ENCODE data around the gene ABCC4. TPM values are rescaled to one million over a fixed set of nuclear protein-coding genes. Genes with fewer than 3 reads are reported as not detected.

ABCC4 gene
- total and polyA plus RNA-seq, 9 of the 15 experiments (the other 6 are each of a cell fraction or from before 2014, with no cell fraction given), result 9.4 to 46.1 (median 25.4) TPM

- TF ChIP-seq MNT (conservative IDR thresholded peaks at IDR 0.05), result 0 out of 4 replicates have a peak, but pooled peaks of 1 of the 2 experiments have one; percentile 48
- no peak for TF ChIP-seq ZNF143 (CRISPR knock-in tag; IDR thresholded peaks at IDR 0.05)
- TF ChIP-seq PBX2 (CRISPR knock-in tag; IDR thresholded peaks at IDR 0.05; ENCODE audit: low read depth), result peak; percentile 76
- TF ChIP-seq PBX2 (tag; conservative IDR thresholded peaks at IDR 0.05; ENCODE audit: low read depth), result peak; percentile 93
- TF ChIP-seq RHOXF2B (CRISPR knock-in tag; conservative IDR thresholded peaks at IDR 0.05), result no peak
- TF ChIP-seq FOS (IDR thresholded peaks at IDR 0.05; ENCODE audit: extremely low read depth, insufficient read length), result no peak
- peak; percentile 53; the same call in 1 of the 2 replicates for TF ChIP-seq ZNF583 (CRISPR knock-in tag; IDR thresholded peaks at IDR 0.05)
- peak; percentile 91 for TF ChIP-seq ZEB2 (IDR thresholded peaks at IDR 0.05)
- no peak for TF ChIP-seq ZNF586 (CRISPR knock-in tag; conservative IDR thresholded peaks at IDR 0.05)
- TF ChIP-seq ZNF830 (CRISPR knock-in tag; IDR thresholded peaks at IDR 0.05), result no peak
- peak; percentile 69 to 80 for TF ChIP-seq KDM1A (IDR thresholded peaks at IDR 0.05)
- TF ChIP-seq TCF7 (IDR thresholded peaks at IDR 0.05; ENCODE audit: borderline replicate concordance), result no peak; the same call in 1 of the 2 replicates
- TF ChIP-seq U2AF2 (optimal IDR thresholded peaks at IDR 0.05; ENCODE audit: low read depth, low read length), result no peak
- no peak; the same call in 1 of the 2 replicates for TF ChIP-seq MTA1 (IDR thresholded peaks at IDR 0.05; ENCODE audit: borderline replicate concordance)
- TF ChIP-seq FOXA3 (CRISPR knock-in tag; conservative IDR thresholded peaks at IDR 0.05 in 1 of 2, IDR thresholded peaks at IDR 0.05 in 1 of 2), result no peak
- no peak for TF ChIP-seq GTF3C2 (IDR thresholded peaks at IDR 0.05; ENCODE audit: borderline replicate concordance, extremely low read depth, insufficient read length)
- TF ChIP-seq MAX (CRISPR knock-in tag; IDR thresholded peaks at IDR 0.05), result peak; percentile 49
- no peak for TF ChIP-seq MCM3 (IDR thresholded peaks at IDR 0.05)
- TF ChIP-seq POLR2B (IDR thresholded peaks at IDR 0.05; ENCODE audit: low read depth, partially characterized antibody), result no peak
- TF ChIP-seq GATAD2B (IDR thresholded peaks at IDR 0.05; ENCODE audit: borderline replicate concordance), result 0 out of 2 replicates have a peak, but pooled peaks have one; percentile 12
- peak in 1 of 2 experiments; percentile 64; a peak in 1 of 4 replicates for TF ChIP-seq ZNF639 (CRISPR knock-in tag; conservative IDR thresholded peaks at IDR 0.05 in 1 of 2, IDR thresholded peaks at IDR 0.05 in 1 of 2)
Measured at GRCh38 chr13:95243207-95243606, 58.0 kb downstream of the ABCC4 start (continued).

All from K562 (cell line).